MM.1S (cell line): ENCODE results near the gene ZNF598.

ENCODE experiments used
- DNase-seq: peaks from one replicate; pipeline ENCODE4 v3.0.0-alpha.2; 2015
- H2AFZ ChIP-seq: fragments of 300-600 bp; sonication (generic); 2 replicates; pipeline ENCODE4 v1.6.0; 2016; ENCODE audit warnings: antibody characterized with exemption, low read length
- H3F3A ChIP-seq: fragments of 300-600 bp; sonication (generic); 2 replicates; pipeline ENCODE4 v1.6.1; 2016; ENCODE audit warnings: mild to moderate bottlenecking, antibody characterized with exemption, low read length, moderate library complexity, mixed read lengths; ENCODE audit not compliant: insufficient read depth
- H3K27ac ChIP-seq: fragments of 300-600 bp; sonication (generic); 2 replicates; pipeline ENCODE4 v1.5.1; 2016; ENCODE audit warnings: mild to moderate bottlenecking, low read length
- H3K27me3 ChIP-seq: fragments of 300-600 bp; sonication (generic); replicated peaks from 2 replicates; pipeline ENCODE4 v1.6.0; 2016; ENCODE audit warnings: low read length; ENCODE audit not compliant: insufficient read depth
- H3K36me3 ChIP-seq: fragments of 300-600 bp; sonication (generic); replicated peaks from 2 replicates; pipeline ENCODE4 v1.6.1; 2016; ENCODE audit warnings: mild to moderate bottlenecking, low read length, mixed read lengths; ENCODE audit not compliant: insufficient read depth
- H3K4me1 ChIP-seq: fragments of 300-600 bp; sonication (generic); 2 replicates; pipeline ENCODE4 v1.6.1; 2016; ENCODE audit warnings: low read length, mixed read lengths
- H3K4me2 ChIP-seq: fragments of 300-600 bp; sonication (generic); 2 replicates; pipeline ENCODE4 v1.6.0; 2016; ENCODE audit warnings: low read depth, low read length
- H3K4me3 ChIP-seq: fragments of 300-600 bp; sonication (generic); 2 replicates; pipeline ENCODE4 v1.5.1; 2016; ENCODE audit warnings: low read length, mixed read lengths
- H3K79me2 ChIP-seq: fragments of 300-600 bp; sonication (generic); 2 replicates; pipeline ENCODE4 v1.6.1; 2016; ENCODE audit warnings: mixed run types, low read length, mixed read lengths
- H3K9ac ChIP-seq: fragments of 300-600 bp; sonication (generic); 2 replicates; pipeline ENCODE4 v1.6.1; 2016; ENCODE audit warnings: low read length, mixed read lengths
- H3K9me2 ChIP-seq: fragments of 300-600 bp; sonication (generic); replicated peaks from 2 replicates; pipeline ENCODE4 v1.6.1; 2016; ENCODE audit warnings: mild to moderate bottlenecking, low read length, mixed read lengths; ENCODE audit not compliant: insufficient read depth
- H3K9me3 ChIP-seq: fragments of 300-600 bp; sonication (generic); replicated peaks from 2 replicates; pipeline ENCODE4 v1.6.1; 2016; ENCODE audit warnings: mild to moderate bottlenecking, low read length, mixed read lengths; ENCODE audit not compliant: insufficient read depth
- H4K20me1 ChIP-seq: fragments of 300-600 bp; sonication (generic); 2 replicates; pipeline ENCODE4 v1.6.1; 2016; ENCODE audit warnings: mild to moderate bottlenecking, low read length, moderate library complexity, mixed read lengths; ENCODE audit not compliant: insufficient read depth
- CTCF ChIP-seq: fragments of 300-600 bp; sonication (generic); IDR thresholded peaks from 2 replicates; pipeline ENCODE4 v1.5.1; 2016; ENCODE audit warnings: antibody characterized with exemption, low read length, mixed read lengths
- EZH2 ChIP-seq: fragments of 300-600 bp; sonication (generic); optimal IDR thresholded peaks from 2 replicates; pipeline ENCODE3; 2017; ENCODE audit warnings: low read depth, mild to moderate bottlenecking, antibody characterized with exemption, low read length, mixed read lengths
- EZH2phosphoT487 ChIP-seq: fragments of 300-600 bp; sonication (generic); IDR thresholded peaks from 2 replicates; pipeline ENCODE4 v1.6.1; 2018; ENCODE audit warnings: antibody characterized with exemption, low read length

The ZNF598 gene

DNA sequence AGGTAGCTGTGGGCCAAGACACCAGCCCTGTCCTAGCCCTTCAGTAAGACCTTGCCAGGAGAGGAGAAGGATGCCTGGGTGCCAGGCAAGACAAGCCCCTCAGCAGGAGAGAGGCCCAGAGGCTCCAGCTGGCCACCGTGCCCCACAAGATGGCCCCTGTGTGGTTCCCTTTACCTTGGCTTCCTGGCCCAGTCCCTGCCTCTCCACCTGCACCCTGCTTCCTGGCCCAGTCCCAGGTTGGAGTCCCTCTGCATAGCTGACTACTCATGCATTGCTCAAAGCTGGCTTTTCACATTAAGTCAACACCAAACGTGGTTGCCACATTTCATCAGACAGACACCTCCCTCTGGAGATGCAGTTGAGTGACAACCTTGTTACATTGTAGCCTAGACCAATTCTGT, 15.9 kb downstream of the ZNF598 start:
- H3K4me3 ChIP-seq: no peak overlapping the region
- H3K4me1 ChIP-seq: peaks cover 16% of the 10 kb centered on the region
- no peaks in the 10 kb centered on the region for H3K36me3 ChIP-seq
- no peaks in the 10 kb centered on the region for H3K79me2 ChIP-seq
- no peak overlapping the region for H3K4me2 ChIP-seq
- DNase-seq: no peak
- no peak overlapping the region for H3K27ac ChIP-seq
- H3K9me2 ChIP-seq: no peaks in the 10 kb centered on the region
- TF ChIP-seq EZH2 (no peak), CTCF (no peak), EZH2phosphoT487 (no peak)
- H3K27me3 ChIP-seq: peaks cover 8% of the 10 kb centered on the region
- no peak overlapping the region for H2AFZ ChIP-seq
- no peak overlapping the region for H3K9ac ChIP-seq
- no peaks in the 10 kb centered on the region for H4K20me1 ChIP-seq
- no peaks in the 10 kb centered on the region for H3K9me3 ChIP-seq
- peaks cover 13% of the 10 kb centered on the region for H3F3A ChIP-seq

DNA sequence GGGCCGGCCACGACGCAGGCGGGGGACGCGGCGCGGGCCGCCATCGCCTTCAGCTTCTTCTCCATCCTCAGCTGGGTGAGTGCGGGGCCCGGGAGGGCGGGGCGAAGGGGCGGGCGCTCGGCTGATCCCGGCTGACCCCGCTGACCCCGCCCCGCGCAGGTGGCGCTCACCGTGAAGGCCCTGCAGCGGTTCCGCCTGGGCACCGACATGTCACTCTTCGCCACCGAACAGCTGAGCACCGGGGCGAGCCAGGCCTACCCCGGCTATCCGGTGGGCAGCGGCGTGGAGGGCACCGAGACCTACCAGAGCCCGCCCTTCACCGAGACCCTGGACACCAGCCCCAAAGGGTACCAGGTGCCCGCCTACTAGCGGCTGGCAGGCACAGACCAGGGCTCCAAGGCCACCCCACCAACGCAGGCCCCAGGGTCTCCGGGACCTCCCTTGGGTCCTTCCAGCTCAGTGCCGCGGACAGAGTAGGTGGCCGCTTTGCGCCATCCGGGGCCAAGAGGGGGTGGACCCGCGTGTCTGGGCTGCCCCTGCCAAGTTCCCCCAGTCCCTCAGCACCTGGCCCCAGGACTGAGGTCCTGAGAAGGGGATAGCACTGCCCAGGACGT, 16.8 kb downstream of the ZNF598 start:
- Histone ChIP-seq H3K4me3 (no peak overlapping the region), H3K9me3 (no peaks in the 10 kb centered on the region), H3K9ac (no peak overlapping the region), H2AFZ (no peak overlapping the region), H3K79me2 (no peaks in the 10 kb centered on the region), H3K9me2 (no peaks in the 10 kb centered on the region), H4K20me1 (no peaks in the 10 kb centered on the region), H3K4me1 (peaks cover 16% of the 10 kb centered on the region), H3K27ac (no peak overlapping the region), H3K36me3 (no peaks in the 10 kb centered on the region), H3K27me3 (peaks cover 8% of the 10 kb centered on the region), H3F3A (peaks cover 13% of the 10 kb centered on the region), H3K4me2 (no peak overlapping the region)
- TF ChIP-seq CTCF: no peak
- no peak for TF ChIP-seq EZH2
- TF ChIP-seq EZH2phosphoT487: no peak
- DNase-seq: no peak

DNA sequence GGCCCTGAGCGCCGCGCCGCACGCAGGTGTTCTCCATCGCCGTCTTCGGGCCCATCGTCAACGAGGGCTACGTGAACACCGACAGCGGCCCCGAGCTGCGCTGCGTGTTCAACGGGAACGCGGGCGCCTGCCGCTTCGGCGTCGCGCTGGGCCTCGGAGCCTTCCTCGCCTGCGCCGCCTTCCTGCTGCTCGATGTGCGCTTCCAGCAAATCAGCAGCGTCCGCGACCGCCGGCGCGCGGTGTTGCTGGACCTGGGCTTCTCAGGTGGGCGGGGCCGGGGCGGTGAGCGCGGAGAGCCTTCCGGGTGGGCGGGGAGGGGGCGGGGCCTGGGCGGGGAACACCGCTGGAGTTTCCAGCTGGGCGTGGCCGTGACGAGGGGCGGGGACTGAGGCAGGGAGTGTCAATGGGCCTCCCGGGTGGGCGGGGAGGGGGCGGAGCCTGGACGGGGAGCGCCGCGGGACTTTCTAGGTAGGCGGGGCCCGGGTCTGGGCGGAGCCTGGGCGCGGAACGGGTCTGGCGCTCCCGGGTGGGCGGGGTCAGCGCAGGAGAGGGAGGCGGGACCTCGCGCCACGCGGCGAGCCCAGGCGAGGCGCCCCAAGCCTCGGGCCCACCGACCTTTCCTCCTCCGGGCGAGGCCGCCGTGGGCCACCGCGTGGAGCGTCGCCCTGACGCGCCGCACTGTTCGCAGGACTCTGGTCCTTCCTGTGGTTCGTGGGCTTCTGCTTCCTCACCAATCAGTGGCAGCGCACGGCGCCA, 17.5 kb downstream of the ZNF598 start:
- Histone ChIP-seq H3K9me2 (no peaks in the 10 kb centered on the region), H3K4me1 (peaks cover 16% of the 10 kb centered on the region), H3K4me2 (peak overlapping the region; percentile 66), H3F3A (peaks cover 13% of the 10 kb centered on the region), H3K27ac (no peak overlapping the region), H4K20me1 (no peaks in the 10 kb centered on the region), H3K36me3 (no peaks in the 10 kb centered on the region), H2AFZ (peak overlapping the region; percentile 69), H3K9me3 (no peaks in the 10 kb centered on the region), H3K79me2 (no peaks in the 10 kb centered on the region), H3K4me3 (peak overlapping the region; percentile 31; the same call in 1 of the 2 replicates), H3K9ac (no peak overlapping the region), H3K27me3 (peaks cover 8% of the 10 kb centered on the region)
- peak; percentile 94 for DNase-seq
- TF ChIP-seq EZH2phosphoT487 (no peak), CTCF (no peak), EZH2 (no peak)
